KMS-11 (cell line): ENCODE measurements around the gene ATG4D.
"Not testable (repeated sequence)": the region's sequence is repeated elsewhere in the genome, so short reads cannot be mapped to it uniquely, and the experiment has no call there.

Experiments used
- H2AFZ ChIP-seq: fragments of 200-600 bp; sonication (generic); 2 replicates; pipeline ENCODE4 v1.6.1; 2016; ENCODE audit warnings: antibody characterized with exemption, mixed run types, low read depth
- H3K27ac ChIP-seq: fragments of 200-600 bp; sonication (generic); 2 replicates; pipeline ENCODE4 v1.6.1; 2016; ENCODE audit warnings: mild to moderate bottlenecking, mixed run types
- H3K27me3 ChIP-seq: fragments of 200-600 bp; sonication (generic); 2 replicates; pipeline ENCODE4 v1.6.1; 2017; ENCODE audit warnings: mild to moderate bottlenecking, low read depth, mixed run types, moderate library complexity; ENCODE audit not compliant: insufficient read depth
- H3K36me3 ChIP-seq: fragments of 200-600 bp; sonication (generic); 2 replicates; pipeline ENCODE4 v1.6.1; 2017; ENCODE audit warnings: mild to moderate bottlenecking, mixed run types; ENCODE audit not compliant: insufficient read depth
- H3K4me1 ChIP-seq: fragments of 200-600 bp; sonication (generic); 2 replicates; pipeline ENCODE4 v1.6.1; 2016; ENCODE audit warnings: mild to moderate bottlenecking, low read depth, mixed run types; ENCODE audit not compliant: poor library complexity, severe bottlenecking
- H3K4me2 ChIP-seq: fragments of 200-600 bp; sonication (generic); 2 replicates; pipeline ENCODE4 v1.7.0; 2016; ENCODE audit warnings: mild to moderate bottlenecking, mixed run types
- H3K4me3 ChIP-seq: fragments of 200-600 bp; sonication (generic); IDR thresholded peaks from 2 replicates; pipeline ENCODE4 v1.6.1; 2017; ENCODE audit warnings: low read depth, low read length, mixed read lengths; ENCODE audit not compliant: insufficient read depth
- H3K79me2 ChIP-seq: fragments of 200-600 bp; sonication (generic); 2 replicates; pipeline ENCODE4 v1.6.1; 2016; ENCODE audit warnings: low read depth, mixed run types; ENCODE audit not compliant: insufficient read depth
- H3K9ac ChIP-seq: fragments of 200-600 bp; sonication (generic); 2 replicates; pipeline ENCODE4 v1.6.1; 2016; ENCODE audit warnings: mild to moderate bottlenecking, mixed run types
- H4K20me1 ChIP-seq: fragments of 200-600 bp; sonication (generic); 2 replicates; pipeline ENCODE4 v1.6.1; 2016; ENCODE audit warnings: mild to moderate bottlenecking, mixed run types; ENCODE audit not compliant: insufficient read depth
- TF ChIP-seq, protein P1 (sequence below): fragments of 200-600 bp; sonication (generic); conservative IDR thresholded peaks from 2 replicates; pipeline ENCODE4 v1.6.1; 2017; ENCODE audit warnings: low read depth, mild to moderate bottlenecking, antibody characterized with exemption, low read length, moderate library complexity, mixed read lengths

Gene ATG4D

DNA sequence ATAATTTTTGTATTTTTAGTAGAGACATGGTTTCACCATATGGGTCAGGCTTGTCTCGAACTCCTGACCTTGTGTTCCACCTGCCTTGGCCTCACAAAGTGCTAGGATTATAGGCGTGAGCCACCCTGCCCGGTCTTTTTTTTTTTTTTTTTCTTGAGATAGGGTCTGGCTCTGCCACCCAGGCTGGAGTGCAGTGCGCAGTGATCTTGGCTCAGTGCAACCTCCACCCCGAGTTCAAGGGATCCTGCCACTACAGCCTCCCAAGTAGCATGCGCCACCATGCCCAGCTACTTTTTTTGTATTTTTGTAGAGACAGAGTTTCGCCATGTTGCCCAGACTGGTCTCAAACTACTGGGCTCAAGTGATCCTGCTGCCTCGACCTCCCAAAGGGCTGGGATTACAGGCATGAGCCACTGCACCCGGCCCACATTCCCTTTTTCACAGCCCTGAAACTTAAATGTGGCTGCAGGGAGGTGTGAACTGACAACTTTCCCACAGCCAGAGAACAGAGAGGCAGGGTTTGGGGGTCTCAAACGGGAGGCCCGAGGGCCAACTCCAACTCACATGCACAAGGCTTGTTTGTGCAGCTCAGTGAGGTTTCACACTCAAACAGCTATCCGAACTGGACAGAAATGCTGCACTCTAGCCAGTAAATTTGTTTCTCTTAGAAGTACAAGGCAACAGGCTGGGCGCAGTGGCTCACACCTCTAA lies 22.1 kb upstream of the ATG4D start:
- TF ChIP-seq, protein P1, sequence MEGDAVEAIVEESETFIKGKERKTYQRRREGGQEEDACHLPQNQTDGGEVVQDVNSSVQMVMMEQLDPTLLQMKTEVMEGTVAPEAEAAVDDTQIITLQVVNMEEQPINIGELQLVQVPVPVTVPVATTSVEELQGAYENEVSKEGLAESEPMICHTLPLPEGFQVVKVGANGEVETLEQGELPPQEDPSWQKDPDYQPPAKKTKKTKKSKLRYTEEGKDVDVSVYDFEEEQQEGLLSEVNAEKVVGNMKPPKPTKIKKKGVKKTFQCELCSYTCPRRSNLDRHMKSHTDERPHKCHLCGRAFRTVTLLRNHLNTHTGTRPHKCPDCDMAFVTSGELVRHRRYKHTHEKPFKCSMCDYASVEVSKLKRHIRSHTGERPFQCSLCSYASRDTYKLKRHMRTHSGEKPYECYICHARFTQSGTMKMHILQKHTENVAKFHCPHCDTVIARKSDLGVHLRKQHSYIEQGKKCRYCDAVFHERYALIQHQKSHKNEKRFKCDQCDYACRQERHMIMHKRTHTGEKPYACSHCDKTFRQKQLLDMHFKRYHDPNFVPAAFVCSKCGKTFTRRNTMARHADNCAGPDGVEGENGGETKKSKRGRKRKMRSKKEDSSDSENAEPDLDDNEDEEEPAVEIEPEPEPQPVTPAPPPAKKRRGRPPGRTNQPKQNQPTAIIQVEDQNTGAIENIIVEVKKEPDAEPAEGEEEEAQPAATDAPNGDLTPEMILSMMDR, result no peak
- no peaks in the 10 kb centered on the region for H3K79me2 ChIP-seq
- H4K20me1 ChIP-seq, result no peaks in the 10 kb centered on the region
- H3K36me3 ChIP-seq, result no peaks in the 10 kb centered on the region
- H3K4me1 ChIP-seq, result no peaks in the 10 kb centered on the region
- H3K27ac ChIP-seq, result no peak overlapping the region
- no peak overlapping the region for H2AFZ ChIP-seq
- H3K27me3 ChIP-seq, result peaks cover 19% of the 10 kb centered on the region
- no peak overlapping the region for H3K9ac ChIP-seq
- H3K4me3 ChIP-seq, result no peak overlapping the region
- no peak overlapping the region for H3K4me2 ChIP-seq

DNA sequence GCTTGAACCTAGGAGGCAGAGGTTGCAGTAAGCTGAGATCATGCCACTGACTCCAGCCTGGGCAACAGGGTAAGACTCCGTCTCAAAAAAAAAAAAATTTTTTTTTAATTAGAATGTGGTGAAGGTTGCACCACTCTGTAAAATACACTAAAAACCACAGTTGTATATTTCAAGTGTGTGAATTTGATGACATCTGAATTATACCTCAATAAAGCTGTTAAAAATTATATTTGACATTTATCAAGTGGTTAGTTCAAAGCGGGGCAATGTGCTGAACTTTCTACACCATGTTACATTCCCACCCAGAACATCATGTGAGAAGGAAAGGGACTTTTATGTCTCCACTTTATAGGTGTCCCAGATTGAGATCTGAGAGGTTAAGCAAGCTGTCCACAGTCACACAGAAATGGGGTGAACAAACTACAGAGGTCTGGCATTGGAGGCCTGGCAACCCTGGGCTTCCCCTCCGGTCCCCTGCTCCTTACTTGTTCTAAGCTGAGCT lies 20.5 kb upstream of the ATG4D start:
- Histone ChIP-seq H3K79me2 (no peaks in the 10 kb centered on the region), H3K4me2 (no peak overlapping the region), H3K4me3 (no peak overlapping the region), H3K36me3 (no peaks in the 10 kb centered on the region), H4K20me1 (no peaks in the 10 kb centered on the region), H2AFZ (no peak overlapping the region), H3K27ac (no peak overlapping the region), H3K4me1 (no peaks in the 10 kb centered on the region), H3K9ac (no peak overlapping the region), H3K27me3 (peaks cover 14% of the 10 kb centered on the region)
- TF ChIP-seq, protein P1, result no peak

DNA sequence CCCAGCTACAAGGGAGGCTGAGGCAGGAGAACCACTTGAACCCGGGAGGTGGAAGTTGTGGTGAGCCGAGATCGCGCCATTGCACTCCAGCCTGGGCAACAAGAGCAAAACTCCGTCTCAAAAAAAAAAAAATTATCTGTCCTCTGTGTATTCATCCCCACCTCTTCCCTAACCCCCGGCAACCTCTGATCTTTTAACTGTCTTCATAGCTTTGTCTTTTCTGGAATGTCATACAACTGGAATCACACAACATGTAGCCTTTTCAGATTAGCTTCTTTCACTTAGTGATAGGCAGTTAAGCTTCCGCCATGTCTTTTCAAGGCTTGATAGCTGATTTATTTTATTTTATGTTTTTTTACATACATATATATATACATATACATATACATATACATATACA lies 18.1 kb upstream of the ATG4D start:
- no peak overlapping the region for H3K9ac ChIP-seq
- H3K4me3 ChIP-seq, result no peak overlapping the region
- no peaks in the 10 kb centered on the region for H3K36me3 ChIP-seq
- H3K27ac ChIP-seq, result no peak overlapping the region
- H2AFZ ChIP-seq, result no peak overlapping the region
- TF ChIP-seq, protein P1, result no peak
- H4K20me1 ChIP-seq, result no peaks in the 10 kb centered on the region
- H3K4me1 ChIP-seq, result no peaks in the 10 kb centered on the region
- no peaks in the 10 kb centered on the region for H3K79me2 ChIP-seq
- H3K27me3 ChIP-seq, result no peaks in the 10 kb centered on the region
- H3K4me2 ChIP-seq, result no peak overlapping the region

DNA sequence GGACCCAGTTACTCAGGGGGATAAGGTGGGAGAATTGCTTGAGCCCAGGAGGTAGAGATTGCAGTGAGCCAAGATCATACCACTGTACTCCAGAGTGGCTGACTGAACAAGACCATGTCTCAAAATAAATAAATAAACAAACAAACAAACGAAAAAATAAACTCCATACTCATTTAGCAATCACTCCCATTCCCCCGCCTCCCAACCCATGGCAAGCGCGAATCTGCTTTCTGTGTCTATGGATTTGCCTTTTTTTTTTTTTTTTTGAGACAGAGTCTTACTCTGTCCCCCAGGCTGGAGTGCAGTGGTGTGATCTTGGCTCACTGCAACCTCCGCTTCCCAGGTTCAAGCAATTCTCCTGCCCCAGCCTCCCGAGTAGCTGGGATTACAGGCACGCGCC lies 16.8 kb upstream of the ATG4D start:
- not testable (repeated sequence) for H3K27ac ChIP-seq, H3K9ac ChIP-seq, H3K79me2 ChIP-seq, H4K20me1 ChIP-seq, H2AFZ ChIP-seq, H3K27me3 ChIP-seq, H3K36me3 ChIP-seq, H3K4me3 ChIP-seq, H3K4me2 ChIP-seq, H3K4me1 ChIP-seq

DNA sequence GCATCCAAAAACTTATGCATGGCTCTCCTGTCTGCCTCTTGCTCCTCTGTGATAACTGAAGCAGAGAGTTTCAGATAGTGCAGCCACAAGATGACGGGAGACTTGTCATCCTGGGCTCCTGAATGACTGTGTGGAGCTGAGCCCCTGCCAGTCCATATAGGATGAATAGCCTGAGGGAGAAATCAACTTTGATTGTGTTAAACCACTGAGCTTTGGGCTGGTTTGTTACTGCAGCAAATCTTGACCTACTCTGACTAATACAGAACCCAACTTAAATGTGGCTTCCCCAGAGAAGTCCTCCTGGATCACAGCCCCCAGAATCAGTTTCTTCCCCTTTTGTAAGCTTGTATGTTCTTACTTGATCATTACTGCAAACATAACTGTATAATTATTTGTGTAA lies 11.2 kb upstream of the ATG4D start:
- H3K79me2 ChIP-seq, result no peaks in the 10 kb centered on the region
- no peak overlapping the region for H3K27ac ChIP-seq
- H3K4me1 ChIP-seq, result no peaks in the 10 kb centered on the region
- H2AFZ ChIP-seq, result no peak overlapping the region
- H3K4me2 ChIP-seq, result no peak overlapping the region
- H3K36me3 ChIP-seq, result no peaks in the 10 kb centered on the region
- no peaks in the 10 kb centered on the region for H4K20me1 ChIP-seq
- H3K4me3 ChIP-seq, result no peak overlapping the region
- TF ChIP-seq, protein P1, result no peak
- H3K27me3 ChIP-seq, result peaks cover 11% of the 10 kb centered on the region; the same call in 1 of the 2 replicates
- no peak overlapping the region for H3K9ac ChIP-seq
